ENCODE results near the gene CER1.

- no peak for TF ChIP-seq SP1 (IDR thresholded peaks at IDR 0.05)
- no peak for TF ChIP-seq CTBP1 (IDR thresholded peaks at IDR 0.05; ENCODE audit: borderline replicate concordance)
- TF ChIP-seq PKNOX1 (IDR thresholded peaks at IDR 0.05), result peak; percentile 35
- TF ChIP-seq BHLHE40 (IDR thresholded peaks at IDR 0.05; ENCODE audit: borderline replicate concordance), result no peak
Measured at GRCh38 chr9:14733133-14733532, 10.6 kb upstream of the CER1 start.

All from HEK293T (cell line).